Measurements from ENCODE around the gene OR11H7. TPM values are rescaled to one million over a fixed set of nuclear protein-coding genes. Genes with fewer than 3 reads are reported as not detected.
"Not testable (repeated sequence)": the region's sequence is repeated elsewhere in the genome, so short reads cannot be mapped to it uniquely, and the experiment has no call there.

OR11H7 gene
- total RNA-seq = not detected

DNA sequence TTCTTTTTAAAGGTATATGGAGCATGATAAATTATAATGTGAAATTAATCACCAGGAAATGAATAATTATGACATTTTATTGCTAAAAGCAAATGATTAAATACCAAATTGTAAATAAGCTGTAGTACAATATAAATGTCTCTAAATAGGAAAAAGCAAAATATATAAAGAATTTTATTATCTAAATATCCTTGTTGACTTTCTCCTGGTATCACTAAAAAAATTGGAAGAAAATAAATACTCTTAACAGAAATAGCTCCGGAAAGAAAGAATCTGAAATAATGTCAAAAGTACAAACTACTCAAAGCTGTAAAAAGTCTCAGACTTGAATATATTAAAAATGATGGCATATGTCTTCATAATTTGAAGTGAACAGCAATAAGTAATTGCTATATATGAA is at the start of gene OR11H7:
Gene OR11H7, plus strand, starts transcription at position 301 of the 400 bp plus-strand sequence.
- ATAC-seq = no peak

DNA sequence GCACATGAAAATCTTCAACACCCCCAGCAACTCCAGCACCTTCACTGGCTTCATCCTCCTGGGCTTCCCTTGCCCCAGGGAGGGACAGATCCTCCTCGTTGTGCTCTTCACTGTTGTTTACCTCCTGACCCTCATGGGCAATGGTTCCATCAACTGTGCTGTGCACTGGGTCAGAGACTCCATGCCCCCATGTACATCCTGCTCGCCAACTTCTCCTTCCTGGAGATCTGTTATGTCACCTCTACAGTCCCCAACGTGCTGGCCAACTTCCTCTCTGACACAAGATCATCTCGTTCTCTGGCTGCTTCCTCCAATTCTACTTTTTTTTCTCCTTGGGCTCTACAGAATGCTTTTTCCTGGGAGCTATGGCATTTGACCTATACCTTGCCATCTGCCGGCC is 49.6 kb upstream of the OR11H7 start:
- no peak for ATAC-seq

DNA sequence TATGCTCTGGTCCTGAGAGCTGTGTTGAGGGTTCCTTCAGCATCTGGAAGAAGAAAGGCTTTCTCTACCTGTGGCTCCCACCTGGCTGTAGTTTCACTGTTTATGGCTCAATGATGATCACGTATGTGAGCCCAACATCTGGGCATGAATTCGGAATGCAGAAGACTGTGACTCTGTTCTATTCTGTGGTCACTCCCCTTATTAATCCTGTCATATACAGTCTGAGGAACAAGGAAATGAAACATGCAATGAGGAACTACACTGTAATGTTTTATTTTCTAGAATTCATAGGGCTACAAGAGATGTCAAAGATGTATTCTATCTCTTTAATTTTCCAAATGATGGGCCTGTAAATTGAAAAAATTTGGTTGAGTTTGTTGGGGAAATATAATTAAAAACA is 48.9 kb upstream of the OR11H7 start:
- no peak for ATAC-seq

DNA sequence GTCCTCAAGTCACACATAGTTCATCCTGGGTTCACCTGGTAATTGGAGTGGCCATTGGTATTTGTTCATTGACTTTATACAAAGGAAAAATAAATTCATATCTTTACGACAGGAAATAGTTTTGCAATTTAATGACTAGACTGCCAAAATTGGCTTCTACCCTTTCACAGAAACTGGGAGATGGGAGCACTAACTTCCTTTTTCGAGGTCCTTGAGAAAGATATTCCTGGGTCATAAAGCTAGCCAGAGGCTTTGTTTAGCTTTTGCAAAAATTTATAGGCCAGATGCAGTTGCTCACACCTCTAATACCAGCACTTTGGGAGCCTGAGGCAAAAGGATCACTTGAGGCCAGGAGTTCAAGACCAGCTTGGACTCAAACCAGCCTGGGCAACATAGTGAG is 48.3 kb upstream of the OR11H7 start:
- no peak for ATAC-seq

DNA sequence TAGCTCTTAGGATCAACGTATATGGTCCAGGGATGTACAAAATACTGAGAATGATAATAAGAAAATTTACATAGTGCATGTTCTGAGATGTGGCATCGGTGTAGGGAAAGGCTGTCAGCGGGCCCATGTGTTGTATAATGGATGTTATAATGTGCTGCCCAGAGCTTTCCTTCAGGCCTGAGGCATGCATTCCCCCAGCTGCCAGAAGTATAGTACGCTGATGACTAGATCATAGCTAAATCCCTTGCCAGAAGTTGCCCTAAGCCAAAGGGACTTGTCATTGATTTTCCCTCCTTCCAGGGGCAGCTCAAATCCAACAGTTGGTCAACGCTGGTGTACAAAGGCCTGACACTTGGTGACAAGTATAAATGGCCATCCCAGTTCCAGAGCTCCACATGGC is 44.6 kb upstream of the OR11H7 start:
- no peak for ATAC-seq

DNA sequence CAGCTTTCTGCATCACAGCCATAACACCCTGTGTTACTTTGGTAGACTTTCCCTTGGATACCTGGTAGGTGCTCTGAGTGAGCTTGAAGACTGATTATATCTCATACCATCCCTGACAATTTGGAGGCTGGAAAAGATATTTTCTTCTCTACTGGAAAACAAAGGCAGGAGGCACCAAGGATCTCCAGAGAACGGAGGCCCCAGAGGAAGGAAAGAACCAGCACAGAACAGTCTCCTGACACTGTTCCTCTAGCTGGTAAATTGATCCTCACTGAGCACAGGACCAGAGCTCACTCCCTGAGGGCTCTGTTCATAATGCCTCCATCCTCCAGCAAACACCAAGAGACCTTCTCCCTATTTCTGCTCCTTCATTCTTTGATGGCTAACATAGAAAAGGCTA is 38.2 kb upstream of the OR11H7 start, which contains the start of gene OR11G2:
Gene OR11G2, plus strand, starts transcription at position 301 of the 400 bp plus-strand sequence. CDS start 6,542 bp downstream, outside the sequence.
- no peak for ATAC-seq

DNA sequence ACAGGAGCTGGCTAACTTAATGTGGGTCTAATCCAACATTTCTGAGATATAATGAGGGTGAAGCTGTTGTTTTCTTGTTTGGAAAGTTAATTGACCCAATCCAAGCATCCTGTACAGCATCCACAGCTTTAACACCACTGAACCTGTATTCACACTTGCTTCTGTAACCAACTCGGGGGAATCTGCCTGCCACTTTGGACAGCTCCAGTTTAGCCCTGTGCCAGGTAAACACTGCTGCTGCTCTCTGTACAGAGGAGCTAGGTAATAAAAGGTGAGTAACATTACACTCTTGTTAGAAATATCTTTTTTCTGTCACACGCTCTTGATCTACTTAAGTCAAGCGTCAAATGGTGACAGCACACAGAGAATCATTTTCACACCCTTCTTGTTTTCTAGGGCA is 37.4 kb upstream of the OR11H7 start:
- no peak for ATAC-seq

DNA sequence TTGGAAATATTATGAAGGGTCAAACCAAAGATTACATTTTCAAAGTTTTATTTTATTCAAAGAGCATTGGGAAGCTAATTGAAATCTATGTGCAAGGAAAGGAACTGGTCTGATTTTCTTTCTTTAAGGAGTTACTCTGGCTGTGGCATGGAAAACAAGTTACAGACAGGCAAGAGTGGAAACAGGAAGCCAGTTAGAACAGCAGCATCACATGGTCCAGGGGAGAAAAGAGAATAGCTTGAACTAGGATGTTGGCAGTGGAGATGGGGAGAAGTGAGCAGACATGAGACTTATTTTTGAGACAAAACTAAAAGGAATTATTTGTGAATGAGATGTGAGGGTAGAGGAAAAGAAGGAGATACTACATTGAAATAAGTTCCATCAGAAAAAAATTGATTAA is 34.7 kb upstream of the OR11H7 start:
- no peak for ATAC-seq

DNA sequence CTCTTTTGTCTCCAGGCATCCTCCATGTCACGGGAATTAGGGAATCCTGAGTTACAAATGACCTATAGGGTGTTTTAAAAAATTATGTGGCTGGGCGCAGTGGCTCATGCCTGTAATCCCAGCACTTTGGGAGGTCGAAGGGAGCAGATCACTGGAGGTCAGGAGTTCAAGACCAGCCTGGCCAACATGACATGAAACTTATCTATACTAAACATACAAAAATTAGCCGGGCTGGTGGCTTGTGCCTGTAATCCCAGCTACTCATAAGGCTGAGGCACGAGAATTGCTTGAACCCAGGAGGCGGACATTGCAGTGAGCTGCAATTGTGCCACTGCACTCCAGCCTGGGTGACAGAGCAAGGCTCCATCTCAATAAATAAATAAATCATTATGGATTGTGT is 33.6 kb upstream of the OR11H7 start:
- ATAC-seq = not testable (repeated sequence)

DNA sequence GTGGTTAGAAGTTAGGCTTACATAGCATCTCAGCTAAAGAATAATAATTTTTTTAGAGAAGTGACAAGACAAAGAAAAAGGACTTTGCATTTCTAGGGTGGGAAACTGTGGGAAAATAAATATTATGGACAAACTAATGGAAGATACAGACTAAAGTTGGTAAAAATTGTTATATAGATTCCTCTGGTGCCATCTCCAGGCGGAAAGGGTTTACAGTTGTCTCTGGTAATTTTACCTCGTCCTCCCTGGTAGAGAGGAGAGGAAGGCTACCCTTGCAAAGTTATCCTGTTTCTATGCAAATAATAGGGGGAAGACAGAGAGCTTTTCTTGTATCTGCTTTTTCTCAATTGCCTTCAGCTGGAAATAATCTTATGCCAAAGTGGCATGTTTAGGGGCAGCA is 32.9 kb upstream of the OR11H7 start:
- no peak for ATAC-seq

DNA sequence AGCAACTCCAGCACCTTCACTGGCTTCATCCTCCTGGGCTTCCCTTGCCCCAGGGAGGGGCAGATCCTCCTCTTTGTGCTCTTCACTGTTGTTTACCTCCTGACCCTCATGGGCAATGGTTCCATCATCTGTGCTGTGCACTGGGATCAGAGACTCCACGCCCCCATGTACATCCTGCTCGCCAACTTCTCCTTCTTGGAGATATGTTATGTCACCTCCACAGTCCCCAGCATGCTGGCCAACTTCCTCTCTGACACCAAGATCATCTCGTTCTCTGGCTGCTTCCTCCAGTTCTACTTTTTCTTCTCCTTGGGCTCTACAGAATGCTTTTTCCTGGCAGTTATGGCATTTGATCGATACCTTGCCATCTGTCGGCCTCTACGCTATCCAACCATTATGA is 31.3 kb upstream of the OR11H7 start:
- ATAC-seq = no peak

DNA sequence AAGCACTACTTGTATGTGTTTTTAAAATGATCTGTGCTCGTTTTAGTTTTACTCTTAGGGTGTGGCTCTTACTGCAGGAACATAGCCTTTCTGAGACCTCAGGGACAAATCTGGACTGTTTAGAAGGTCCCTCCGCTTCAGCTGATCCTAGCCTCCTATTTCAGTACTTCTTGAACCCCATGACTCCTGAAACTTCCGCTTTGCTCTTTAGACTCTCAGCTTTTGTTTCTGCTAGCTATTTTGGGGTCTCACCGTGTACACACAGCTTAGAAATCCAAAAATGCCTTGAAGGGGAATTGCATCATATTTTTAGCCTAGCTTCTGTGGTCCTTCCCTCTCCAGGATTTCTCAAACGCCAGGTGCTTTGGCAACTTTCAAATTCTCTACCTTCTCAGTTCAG is 29.8 kb upstream of the OR11H7 start:
- no peak for ATAC-seq

DNA sequence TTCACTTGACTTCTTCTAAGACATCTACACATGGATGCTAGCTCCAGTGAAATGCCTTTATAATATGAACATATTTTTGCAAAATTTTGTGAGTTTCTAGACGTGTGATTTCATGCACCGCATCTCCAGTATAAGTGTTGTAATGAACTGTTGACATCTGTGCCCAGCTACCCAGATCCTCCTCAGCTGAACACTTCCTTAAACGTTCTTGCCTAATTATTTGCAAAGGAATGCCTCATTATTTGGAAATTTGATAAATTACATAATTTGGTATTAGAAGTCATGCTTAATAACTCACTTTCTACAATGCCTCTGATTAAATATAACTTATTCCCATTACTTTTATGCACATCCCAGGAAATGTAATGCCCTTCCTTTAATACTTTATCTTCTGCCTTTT is 24.1 kb upstream of the OR11H7 start:
- ATAC-seq = no peak

DNA sequence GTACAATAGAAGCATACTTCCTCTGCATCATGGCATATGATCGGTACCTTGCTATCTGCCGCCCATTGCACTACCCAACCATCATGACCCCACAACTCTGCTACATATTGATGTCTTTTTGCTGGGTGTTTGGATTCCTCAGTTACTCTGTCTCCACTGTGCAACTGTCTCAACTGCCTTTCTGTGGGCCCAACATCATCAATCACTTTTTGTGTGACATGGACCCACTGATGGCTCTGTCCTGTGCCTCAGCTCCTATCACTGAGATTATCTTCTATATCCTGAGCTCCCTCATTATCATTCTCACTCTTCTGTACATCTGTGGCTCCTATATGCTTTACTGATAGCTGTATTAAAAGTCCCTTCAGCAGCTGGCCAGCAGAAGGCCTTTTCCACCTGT is 19.2 kb upstream of the OR11H7 start:
- no peak for ATAC-seq

DNA sequence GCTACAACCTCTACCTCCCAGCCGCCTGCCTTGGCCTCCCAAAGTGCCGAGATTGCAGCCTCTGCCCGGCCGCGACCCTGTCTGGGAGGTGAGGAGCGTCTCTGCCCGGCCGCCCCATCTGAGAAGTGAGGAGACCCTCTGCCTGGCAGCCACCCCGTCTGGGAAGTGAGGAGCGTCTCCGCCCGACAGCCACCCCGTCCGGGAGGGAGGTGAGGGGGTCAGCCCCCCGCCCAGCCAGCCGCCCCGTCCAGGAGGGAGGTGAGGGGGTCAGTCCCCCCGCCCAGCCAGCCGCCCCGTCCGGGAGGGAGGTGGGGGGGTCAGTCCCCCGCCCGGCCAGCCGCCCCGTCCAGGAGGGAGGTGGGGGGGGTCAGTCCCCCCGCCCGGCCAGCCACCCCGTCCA is 16.4 kb upstream of the OR11H7 start:
- ATAC-seq = not testable (repeated sequence)

DNA sequence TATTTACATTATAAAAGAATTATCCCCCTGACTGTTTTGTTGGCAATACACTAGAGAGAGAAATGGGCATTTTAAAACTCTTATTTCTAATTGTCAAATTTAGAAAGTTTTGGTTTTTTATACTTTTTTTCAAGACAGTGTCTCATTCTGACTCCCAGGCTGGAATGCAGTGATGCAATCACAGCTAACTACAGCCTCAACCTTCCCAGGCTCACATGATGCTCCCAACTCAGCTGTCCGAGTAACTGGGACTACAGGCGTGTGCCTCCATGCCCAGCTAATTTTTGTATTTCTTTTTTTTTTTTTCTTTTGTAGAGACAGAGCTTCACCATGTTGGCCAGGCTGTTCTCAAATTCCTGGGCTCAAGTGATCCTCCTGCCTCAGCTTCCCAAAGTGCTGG is 13.6 kb upstream of the OR11H7 start:
- no peak for ATAC-seq

DNA sequence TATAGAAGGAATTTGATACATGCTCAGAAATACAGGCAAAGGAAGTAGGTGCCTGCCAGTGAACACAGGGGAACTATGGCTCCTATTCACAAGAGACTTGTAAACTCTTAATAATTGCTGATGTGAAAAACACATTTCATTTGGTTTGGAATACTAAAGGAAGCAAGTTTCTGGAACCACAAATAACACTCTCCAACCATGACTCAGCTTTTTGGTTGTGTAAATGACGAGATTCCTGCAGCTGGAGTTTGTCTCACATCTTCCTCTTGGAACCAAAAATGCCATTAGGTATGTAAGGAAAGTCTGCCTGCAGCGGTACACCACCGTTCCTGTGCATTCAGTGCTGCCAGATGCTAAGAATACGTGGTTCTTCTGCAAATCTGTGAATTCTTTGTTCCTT is 9.7 kb upstream of the OR11H7 start:
- no peak for ATAC-seq

DNA sequence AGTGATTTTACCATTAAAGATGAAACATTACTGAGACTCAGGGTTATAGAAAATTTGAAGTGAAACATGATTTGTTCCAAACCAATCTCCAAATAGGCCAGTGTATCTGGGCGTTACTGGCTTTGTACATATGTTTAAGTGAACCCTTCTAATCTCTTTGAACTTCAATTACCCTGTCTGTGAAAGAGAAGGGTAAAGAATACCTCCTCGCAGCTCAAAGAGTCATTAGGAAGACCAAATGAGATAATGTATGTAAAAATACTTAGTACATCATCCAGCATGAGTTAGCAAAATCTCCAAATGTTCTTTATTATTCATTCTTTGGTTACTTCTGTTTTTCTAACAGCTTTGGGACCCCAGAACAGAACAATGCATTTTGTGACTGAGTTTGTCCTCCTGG is 5.4 kb upstream of the OR11H7 start, which contains the start of gene OR11H6:
Gene OR11H6, plus strand, starts transcription at position 301 of the 400 bp plus-strand sequence. Its CDS starts 0 bp downstream, at position 301.
- no peak for ATAC-seq

DNA sequence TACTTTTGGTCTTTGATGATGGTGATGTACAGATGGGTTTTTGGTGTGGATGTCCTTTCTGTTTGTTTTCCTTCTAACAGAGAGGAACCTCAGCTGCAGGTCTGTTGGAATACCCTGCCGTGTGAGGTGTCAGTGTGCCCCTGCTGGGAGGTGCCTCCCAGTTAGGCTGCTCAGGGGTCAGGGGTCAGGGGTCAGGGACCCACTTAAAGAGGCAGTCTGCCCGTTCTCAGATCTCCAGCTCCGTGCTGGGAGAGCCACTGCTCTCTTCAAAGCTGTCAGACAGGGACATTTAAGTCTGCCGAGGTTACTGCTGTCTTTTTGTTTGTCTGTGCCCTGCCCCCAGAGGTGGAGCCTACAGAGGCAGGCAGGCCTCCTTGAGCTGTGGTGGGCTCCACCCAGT is 6.6 kb downstream of the OR11H7 start:
- ATAC-seq = not testable (repeated sequence)

DNA sequence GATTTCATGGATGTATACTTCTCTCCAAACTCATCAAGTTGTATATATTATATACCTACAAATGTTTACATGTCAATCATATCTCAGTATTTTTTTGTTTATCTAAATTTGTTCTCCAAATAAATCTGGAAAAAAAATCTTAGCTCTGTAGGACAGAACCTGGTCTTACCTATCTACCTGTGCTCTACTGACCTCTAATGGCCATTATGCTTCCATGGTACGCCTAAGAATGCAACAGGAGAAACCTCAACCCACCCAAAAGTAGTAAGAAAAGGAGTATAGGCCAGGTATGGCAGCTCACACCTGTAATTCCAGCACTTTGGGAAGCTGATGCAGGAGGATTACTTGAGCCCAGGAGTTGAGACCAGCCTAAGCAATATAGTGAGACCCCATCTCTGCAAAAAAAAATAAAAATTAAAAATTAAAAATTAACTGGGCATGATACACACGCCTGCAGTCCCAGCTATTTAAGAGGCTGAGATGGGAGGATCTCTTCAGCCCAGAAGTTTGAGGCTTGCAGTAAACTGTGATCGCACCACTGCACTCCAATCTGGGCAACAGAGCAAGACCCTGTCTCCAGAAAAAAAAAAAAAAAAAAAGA is 19.0 kb downstream of the OR11H7 start:
- no peak for ATAC-seq

DNA sequence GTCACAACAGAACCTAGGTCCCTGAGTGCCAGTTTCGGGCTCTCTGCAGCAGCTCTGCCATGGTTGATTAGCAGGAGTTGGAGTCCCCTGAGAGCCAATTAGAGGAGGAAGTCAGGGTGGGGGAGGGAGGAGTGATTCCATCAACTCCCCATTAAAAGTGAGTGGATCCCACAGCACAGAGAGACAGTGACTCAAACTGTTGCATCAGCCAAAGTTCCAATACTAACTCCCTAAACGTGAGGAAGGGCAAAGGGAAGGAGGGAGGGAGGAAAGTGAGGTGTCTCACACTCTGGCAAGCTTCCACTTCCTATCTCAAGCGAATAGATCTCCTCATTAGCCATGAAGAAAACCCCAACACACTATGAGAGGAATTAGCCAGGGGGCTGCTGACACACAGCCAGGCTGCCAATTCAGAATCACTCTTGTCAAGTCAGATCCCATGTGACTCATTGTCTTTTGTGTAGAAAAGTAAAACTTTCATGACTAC is 33.9 kb downstream of the OR11H7 start:
- peak; percentile 69 for ATAC-seq

DNA sequence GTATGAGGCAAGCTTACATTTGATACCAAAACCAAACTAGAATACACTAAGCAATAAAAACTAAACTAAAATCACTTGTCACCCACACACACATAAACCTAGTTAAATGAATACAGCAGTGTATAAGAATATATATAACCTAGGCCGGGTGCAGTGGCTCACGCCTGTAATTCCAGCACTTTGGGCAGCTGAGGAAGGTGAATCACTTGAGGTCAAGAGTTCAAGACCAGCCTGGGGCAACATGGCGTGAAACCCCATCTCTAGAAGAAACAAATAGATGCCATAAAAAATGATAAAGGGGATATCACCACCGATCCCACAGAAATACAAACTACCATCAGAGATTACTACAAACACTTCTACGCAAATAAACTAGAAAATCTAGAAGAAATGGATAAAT is 35.6 kb downstream of the OR11H7 start:
- ATAC-seq = not testable (repeated sequence)

DNA sequence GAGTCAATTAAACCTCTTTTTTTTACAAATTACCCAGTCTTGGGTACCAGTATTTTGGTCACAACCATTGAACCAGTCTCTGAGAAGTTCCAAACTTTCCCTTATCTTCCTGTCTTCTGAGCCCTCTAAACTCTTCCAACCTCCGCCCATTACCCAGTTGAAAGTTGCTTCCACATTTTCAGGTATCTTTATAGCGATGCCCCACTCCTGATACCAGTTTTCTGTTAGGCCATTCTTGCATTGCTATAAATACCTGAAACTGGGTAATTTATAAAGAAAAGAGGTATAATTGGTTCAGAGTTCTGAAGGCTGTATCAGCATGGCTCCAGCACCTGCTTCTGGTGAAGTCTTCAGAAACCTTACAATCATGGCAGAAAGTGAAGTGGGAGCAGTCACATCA is 45.3 kb downstream of the OR11H7 start:
- no peak for ATAC-seq

DNA sequence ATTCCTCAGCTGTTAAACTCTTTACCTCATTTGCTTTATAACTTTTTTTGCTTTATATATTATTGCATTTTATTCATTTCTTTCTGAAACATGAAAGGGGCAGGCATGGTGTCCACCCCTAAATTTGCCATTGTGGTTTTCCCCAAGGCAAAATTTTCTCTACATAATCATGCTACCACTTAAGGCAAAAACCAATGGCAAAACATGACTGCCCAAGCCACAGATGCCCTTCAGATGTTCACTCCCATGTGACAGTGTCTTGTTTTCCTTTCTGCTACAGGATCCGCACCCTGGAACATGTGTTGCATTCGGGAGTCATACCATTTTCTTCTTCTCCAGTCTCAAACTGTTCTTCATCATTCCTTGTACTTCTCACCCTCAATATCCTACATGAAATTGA is 48.6 kb downstream of the OR11H7 start:
- no peak for ATAC-seq

DNA sequence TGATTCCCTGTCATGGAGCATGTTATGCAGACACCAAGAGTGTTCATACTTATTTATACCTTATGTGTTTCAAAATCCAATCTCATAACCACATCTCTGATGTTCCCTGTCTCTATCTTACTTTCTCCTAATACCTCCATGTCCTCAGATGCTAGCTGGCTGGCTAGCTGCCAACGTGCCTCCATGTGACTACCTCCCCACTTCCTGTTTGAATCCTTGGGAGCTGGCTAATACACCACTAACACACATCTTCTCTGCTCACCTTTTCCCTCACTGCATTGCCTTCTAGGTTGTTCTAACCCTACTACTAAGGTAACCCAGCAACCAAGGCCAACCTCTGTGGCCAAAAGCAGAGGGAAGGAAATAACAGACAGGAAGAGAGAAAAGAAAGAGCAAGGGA is 49.6 kb downstream of the OR11H7 start:
- no peak for ATAC-seq

Data from esophagus mucosa (tissue), 1 donor.